HT-29 (cell line): ENCODE results near the gene ADGRL1. TPM values are rescaled to one million over a fixed set of nuclear protein-coding genes. Genes with fewer than 3 reads are reported as not detected.

Experiments used
- DNase-seq: peaks from one replicate; pipeline ENCODE4 v3.0.0-alpha.2; 2015; ENCODE audit warnings: low spot score
- small RNA-seq: library from RNA; depleted of rRNA; stranded (forward); fragments of <200 nt; gene quantifications from one replicate; pipeline ENCODE3, GENCODE V24; 2014
- total RNA-seq: library from RNA; depleted of rRNA; stranded (reverse); fragments of >200 nt; shearing (Covaris generic); gene quantifications from 2 replicates; pipeline ENCODE4 v1.2.3, GENCODE V29; 2014; rRNA removed

Gene ADGRL1
- total RNA-seq, 1 experiment from 2014 or later = 2.0 TPM

DNA sequence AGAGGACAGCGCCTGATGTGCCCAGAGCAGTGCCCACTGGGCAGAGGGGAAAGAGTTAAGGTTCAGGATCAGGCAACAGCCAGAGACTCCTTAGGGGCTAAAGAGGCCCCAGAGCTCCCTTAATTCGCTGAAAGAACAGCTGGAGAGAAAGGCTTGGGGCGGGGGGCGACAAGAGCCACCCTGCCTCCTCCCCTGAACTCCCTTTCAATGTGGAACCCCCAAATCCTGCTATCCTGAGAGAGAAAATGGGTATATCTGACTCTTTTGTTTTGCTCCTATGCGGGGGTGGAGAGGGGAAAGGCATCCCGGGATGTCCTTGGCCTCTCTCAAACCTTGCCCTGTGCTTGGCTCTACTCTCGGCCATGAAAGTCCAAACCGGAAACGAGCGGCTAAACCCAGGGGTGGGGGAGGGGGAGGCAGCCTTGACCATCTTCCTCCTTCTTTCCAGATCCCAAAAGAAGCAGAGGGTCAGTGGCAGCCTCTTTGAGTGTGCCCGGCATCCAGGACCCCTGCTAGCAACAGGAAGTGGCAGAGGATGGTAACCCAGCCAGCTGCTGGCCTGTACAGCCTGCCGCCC is 93.1 kb downstream of the ADGRL1 start:
- DNase-seq = no peak

DNA sequence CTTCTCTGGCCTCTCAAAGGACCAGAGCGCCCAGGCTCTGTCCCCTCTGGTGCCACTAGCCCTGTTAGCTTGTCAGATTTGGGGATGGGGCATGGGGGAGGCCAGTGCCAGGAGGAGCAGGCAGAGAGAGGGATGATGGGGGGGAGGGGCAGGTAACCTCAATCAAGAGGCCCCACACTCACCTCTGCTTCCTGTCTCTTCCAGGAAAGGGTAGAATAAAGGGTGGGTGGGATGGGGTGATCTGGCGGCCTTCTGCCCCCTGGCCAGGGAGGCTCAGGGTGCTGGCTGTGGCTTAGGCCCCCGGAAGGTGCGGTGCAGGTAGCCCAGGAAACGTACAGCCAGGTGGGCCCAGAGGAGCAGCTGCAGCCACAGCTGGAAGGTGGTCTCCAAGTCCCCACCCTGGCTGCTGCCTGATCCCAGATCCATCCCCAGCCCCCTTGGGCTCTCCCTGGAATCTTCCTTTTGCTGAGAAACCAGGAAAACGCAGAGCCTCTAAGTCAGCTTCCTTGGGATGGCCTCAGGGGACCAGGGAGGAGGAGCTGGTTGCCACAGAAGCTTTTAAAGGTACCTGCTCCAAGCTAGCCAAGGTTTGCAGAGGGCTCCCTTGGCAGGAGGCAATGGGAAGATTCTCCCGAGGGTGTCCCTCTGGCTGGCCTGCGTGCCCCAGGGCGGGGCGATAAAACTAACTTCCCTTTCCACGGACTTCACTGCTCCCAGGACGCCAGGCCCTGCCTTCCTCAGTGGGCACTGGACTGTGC is 93.7 kb downstream of the ADGRL1 start:
- DNase-seq = no peak

DNA sequence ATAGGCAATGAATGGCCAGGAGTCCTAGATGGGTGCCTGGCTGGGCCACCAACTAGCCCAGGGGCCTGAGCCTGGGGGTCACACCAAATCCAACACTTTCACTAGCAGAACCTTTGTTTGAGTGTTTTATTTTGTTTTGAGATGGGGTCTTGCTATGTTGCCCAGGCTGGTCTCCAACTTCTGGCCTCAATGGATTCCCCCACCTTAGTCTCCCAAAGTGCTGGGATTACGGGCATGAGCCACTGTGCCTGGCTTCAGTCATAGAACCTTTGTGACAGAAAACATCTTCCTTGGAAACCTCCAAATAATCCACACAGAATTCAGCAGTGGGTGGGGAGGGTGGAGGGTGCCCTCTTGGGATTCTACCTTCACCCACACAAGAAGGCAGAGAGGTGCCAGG is 94.5 kb downstream of the ADGRL1 start:
- DNase-seq = no peak

DNA sequence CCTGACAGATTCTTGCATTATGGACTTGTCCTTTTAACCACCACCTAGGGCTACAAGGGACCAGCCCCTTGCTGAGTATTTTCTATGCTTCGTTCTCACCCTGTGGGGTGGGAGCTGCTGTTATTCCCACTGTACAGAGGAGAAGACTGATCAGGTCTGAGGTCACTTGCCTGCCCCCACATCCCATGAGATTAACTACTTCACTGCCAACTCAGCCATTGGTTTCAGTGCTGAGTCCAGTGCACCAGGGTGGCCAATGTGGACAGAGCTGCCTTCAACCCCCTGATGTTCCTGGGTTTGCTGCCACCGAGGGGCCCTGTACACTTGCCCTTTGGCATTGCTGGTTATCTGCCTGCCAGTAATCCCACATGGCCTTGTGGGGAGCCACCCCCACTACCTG is 95.3 kb downstream of the ADGRL1 start:
- no peak for DNase-seq

DNA sequence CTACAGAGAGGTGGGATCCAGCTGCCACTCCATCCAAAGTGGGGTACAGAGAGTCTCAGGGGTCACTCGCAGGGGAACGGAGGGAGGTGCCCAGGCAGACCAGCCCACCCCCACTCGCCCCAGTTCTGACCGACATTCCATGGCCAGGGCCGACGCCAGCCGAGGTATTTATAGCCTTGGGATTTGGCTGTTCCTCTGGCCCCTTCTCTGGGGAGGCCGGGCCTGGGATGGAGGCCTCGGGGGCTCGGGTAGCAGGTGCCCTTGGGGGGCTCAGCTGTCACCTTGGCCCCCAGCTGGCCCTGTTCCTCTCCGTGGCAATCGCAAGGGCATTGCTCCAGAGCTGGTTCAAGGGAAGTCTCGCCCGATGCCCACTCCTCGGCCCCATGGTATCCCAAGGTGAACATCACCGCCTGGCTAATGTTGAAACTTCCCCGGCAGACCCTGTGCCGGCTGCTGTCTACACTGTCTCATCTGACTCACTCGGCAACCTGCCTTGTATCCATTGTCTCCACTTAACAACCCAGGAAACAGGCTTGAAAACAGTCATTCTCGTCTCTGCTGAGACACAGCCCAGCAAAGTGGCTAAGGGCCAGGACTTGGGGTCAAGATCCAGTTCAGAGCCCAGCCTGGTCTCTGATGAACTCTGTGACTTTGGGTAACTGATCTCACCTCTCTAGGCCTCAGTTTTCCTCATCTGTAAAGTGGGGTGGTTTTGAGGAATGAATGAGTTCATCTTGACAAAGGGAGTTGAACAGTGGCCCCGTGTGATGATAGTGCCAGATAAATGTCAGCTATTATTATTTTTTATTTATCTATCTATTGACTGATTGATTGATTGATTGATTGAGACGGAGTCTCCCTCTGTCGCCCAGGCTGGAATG is 98.1 kb downstream of the ADGRL1 start:
- DNase-seq = no peak

DNA sequence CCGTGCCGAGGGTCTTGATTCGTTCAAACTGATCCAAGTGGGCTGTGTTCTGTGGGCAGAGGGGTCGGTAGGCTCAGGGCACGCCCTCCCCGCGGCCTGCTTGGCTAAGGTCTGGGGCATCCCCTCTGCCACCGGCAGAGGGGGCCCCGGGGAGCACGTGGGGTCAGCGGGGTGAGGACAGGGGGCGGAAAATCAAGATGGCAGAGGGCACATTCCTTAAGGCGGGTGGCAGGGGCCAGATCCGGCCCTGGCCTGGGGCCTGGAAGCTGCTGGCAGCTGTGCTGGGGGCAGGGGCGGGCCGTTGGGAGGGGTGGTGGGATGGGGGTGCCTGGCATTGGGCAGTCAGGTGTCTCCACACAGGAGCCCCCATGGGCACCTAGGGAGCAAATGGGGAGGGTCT is 99.1 kb downstream of the ADGRL1 start:
- no peak for DNase-seq

DNA sequence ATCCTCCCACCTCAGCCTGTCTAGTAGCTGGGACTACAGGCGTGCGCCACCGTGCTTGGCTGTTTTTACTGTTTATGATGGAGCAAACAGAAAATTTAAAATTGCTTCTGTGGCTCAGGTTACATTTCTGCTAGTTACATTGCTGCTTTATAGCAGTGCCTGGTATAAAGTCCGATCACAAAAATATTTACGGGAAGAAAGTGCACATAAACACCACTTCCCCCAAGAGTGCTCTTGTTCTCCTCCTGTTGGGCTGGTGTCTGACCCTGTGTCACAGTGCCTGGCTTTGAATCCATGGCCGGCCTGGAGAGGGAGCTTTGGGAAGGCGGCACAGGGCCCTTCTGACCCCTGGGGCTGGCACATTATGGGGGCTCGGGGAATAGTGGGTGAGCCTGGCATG is 100.3 kb downstream of the ADGRL1 start:
- DNase-seq = no peak

DNA sequence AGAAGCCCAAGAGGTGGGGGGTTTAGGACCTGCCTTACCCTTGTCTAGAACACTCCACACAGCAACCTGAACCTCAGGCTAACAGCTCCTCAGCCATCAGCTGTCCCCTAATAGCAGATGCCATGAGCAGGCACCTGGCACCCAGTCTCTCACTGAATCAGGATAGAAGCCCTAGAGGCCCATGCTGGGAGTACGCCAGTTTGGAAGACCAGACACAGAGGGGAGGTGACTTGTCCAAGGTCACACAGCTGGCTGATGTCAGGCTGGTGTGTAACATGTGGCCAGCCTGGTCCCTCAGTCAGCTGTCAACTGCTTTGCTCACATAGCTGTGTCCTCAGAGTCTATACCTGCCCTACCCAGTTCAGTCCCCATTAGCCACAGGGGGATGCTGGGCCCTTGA is 102.7 kb downstream of the ADGRL1 start:
- no peak for DNase-seq

DNA sequence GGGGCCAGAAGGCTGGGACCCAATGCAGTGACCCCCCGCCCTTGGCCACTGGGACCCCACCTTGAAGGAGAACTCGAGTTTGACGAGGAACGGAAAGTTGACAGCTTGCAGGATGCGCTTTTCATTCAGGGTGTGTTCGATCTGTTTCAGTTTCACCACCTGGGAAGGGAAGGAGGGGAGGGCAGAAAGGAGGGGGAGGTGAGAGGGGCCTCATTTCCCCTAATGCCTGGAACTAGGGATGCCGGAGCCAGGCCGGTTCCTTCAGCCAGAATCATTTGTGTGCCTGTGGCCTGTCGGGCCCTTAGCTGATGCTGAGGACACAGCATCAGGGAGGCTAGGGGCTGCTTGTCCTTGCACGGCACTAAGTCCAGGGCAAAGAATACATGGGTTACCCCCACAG is 103.2 kb downstream of the ADGRL1 start:
- no peak for DNase-seq

DNA sequence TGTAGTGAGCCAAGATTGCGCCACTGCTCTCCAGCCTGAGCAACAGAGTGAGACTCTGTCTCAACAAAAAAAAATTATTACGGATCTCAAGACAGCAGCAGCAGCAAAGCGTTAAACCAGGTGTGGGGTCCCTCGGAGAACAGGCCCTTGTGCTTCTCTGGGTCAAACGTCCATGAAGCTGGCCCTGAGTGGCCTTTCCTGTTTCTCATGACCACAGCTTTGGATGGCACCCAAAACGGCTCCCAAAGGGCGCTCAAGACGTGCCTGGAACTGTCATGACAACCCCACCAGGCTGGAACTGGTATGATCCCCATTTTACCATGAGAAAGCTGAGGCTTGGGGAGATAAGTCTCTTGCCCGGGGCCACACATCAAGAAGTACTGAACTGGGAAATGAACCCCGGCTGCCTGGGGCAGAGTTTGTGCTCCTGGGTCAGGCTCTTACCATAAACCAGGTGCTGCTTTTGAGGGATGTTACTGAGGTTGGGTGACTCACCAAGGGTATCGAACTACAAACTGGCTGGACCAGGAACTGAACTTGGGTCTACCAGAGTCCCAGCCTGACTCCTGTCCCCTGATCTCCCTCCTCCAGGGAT is 103.8 kb downstream of the ADGRL1 start:
- DNase-seq = no peak

DNA sequence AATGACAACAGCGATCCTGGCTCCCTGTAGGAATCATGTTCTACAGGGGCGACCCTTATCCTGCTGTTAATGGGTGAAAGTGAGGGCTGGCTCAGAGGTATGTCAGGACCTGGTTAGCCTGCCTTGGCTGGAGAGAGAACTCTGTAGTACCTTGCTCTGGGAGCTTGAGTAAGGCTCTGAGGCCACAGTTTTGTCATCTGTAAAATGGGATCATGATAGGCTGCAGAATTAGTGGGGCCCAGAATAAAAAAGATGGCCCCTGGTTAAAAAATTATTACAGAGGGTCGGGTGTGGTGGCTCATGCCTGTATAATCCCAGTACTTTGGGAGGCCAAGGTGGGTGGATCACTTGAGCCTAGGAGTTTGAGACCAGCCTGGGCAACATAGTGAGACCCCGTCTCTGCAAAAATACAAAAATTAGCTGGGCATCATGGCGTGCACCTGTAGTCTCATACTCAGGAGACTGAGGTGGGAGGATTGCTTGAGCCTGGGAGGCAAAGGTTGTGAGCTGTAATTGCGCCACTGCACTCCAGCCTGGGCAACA is 104.9 kb downstream of the ADGRL1 start:
- DNase-seq = no peak

Small RNA genes within 50 kb of the gene (small RNA-seq; reads per million reads assigned to genes)
- not detected for gene RN7SL231P

Other genes starting within 250 kb of the ADGRL1 start
- 6.0 and 6.2 TPM in 2 replicates for gene RFX1, start 199.8 kb downstream of the ADGRL1 start, total RNA-seq
- gene RLN3, start 178.0 kb downstream of the ADGRL1 start, total RNA-seq = not detected in 2 replicates
- gene IL27RA, start 174.4 kb downstream of the ADGRL1 start, total RNA-seq = 0.10 TPM in 1 of 2 replicates, not detected in the other
- gene PALM3, start 144.1 kb downstream of the ADGRL1 start, total RNA-seq = 0.08 and 0.20 TPM in 2 replicates
- gene MISP3, start 133.4 kb downstream of the ADGRL1 start, total RNA-seq = 0.37 and 0.74 TPM in 2 replicates
- not detected in 2 replicates for gene C19orf67, start 120.4 kb downstream of the ADGRL1 start, total RNA-seq
- gene SAMD1, start 115.4 kb downstream of the ADGRL1 start, total RNA-seq = 71.7 and 89.0 TPM in 2 replicates
- 19.4 and 25.0 TPM in 2 replicates for gene PRKACA, start 88.4 kb downstream of the ADGRL1 start, total RNA-seq
- gene ASF1B, start 69.6 kb downstream of the ADGRL1 start, total RNA-seq = 95.9 and 102 TPM in 2 replicates
- gene ADGRE5, start 175.3 kb upstream of the ADGRL1 start, total RNA-seq = 41.4 and 62.8 TPM in 2 replicates
- gene DDX39A, start 213.2 kb upstream of the ADGRL1 start, total RNA-seq = 185 and 196 TPM in 2 replicates
- 59.9 and 66.9 TPM in 2 replicates for gene PKN1, start 227.1 kb upstream of the ADGRL1 start, total RNA-seq